Smooth muscle cell (in vitro differentiated cells): ENCODE measurements around the gene CYBC1. TPM values are rescaled to one million over a fixed set of nuclear protein-coding genes. Genes with fewer than 3 reads are reported as not detected.

Experiments
- DNase-seq: peaks from one replicate; lab custom pipeline; 2025; ENCODE audit not compliant: unreplicated experiment; lab: John Stamatoyannopoulos, UW
- H2AFZ ChIP-seq: fragments of 200-600 bp; sonication (generic); 2 replicates; pipeline ENCODE4 v1.6.0; 2016; ENCODE audit warnings: antibody characterized with exemption, low read depth, mild to moderate bottlenecking
- H3F3A ChIP-seq: fragments of 200-600 bp; sonication (generic); 2 replicates; pipeline ENCODE4 v1.6.0; 2017; ENCODE audit warnings: antibody characterized with exemption, low read depth
- H3K27ac ChIP-seq: fragments of 200-600 bp; sonication (generic); 2 replicates; pipeline ENCODE4 v1.5.1; 2016; ENCODE audit warnings: low read depth, mild to moderate bottlenecking
- H3K27me3 ChIP-seq: fragments of 200-600 bp; sonication (generic); 2 replicates; pipeline ENCODE4 v1.6.1; 2016; ENCODE audit warnings: low read depth, mild to moderate bottlenecking
- H3K36me3 ChIP-seq: fragments of 200-600 bp; sonication (generic); 2 replicates; pipeline ENCODE4 v1.5.1; 2016; ENCODE audit warnings: low read depth
- H3K4me1 ChIP-seq: fragments of 200-600 bp; sonication (generic); 2 replicates; pipeline ENCODE4 v1.5.1; 2016; ENCODE audit warnings: low read depth
- H3K4me2 ChIP-seq: fragments of 200-600 bp; sonication (generic); 2 replicates; pipeline ENCODE4 v1.6.0; 2016; ENCODE audit warnings: mild to moderate bottlenecking
- H3K4me3 ChIP-seq: fragments of 200-600 bp; sonication (generic); 2 replicates; pipeline ENCODE4 v1.5.1; 2016; ENCODE audit warnings: mild to moderate bottlenecking
- H3K79me2 ChIP-seq: fragments of 200-600 bp; sonication (generic); 2 replicates; pipeline ENCODE4 v1.6.0; 2016; ENCODE audit warnings: low read depth, mild to moderate bottlenecking
- H3K9ac ChIP-seq: fragments of 200-600 bp; sonication (generic); 2 replicates; pipeline ENCODE4 v1.6.0; 2016; ENCODE audit warnings: low read depth
- H3K9me3 ChIP-seq: fragments of 200-600 bp; sonication (generic); replicated peaks from 2 replicates; pipeline ENCODE4 v1.5.1; 2016; ENCODE audit warnings: low read depth
- H4K20me1 ChIP-seq: fragments of 200-600 bp; sonication (generic); 2 replicates; pipeline ENCODE4 v1.6.0; 2016; ENCODE audit warnings: low read depth
- CTCF ChIP-seq: fragments of 200-600 bp; sonication (generic); IDR thresholded peaks from 2 replicates; pipeline ENCODE4 v1.5.1; 2017; ENCODE audit warnings: borderline replicate concordance, mild to moderate bottlenecking, antibody characterized with exemption; ENCODE audit not compliant: insufficient read depth, poor library complexity, severe bottlenecking
- WGBS: methylation state at CpG from one replicate; pipeline ENCODE4 v1.1.7; 2016; ENCODE audit warnings: low lambda C conversion rate; 5-methylcytosine and 5-hydroxymethylcytosine counted together
- polyA plus RNA-seq: library from polyadenylated mRNA; unstranded; fragments of >200 nt; fragmentation: Nextera tagmentation; extraction: Ambion mirVana; gene quantifications from 2 replicates; pipeline ENCODE4 v1.2.1, GENCODE V29; 2016
- total RNA-seq: library from RNA; depleted of rRNA; stranded (reverse); fragments of >200 nt; gene quantifications from 2 replicates; pipeline ENCODE4 v1.2.3, GENCODE V29; 2014

The CYBC1 gene
- total and polyA plus RNA-seq, 2 experiments from 2014 or later: 23.3 to 65.8 TPM

GRCh38 chr17:82486231-82487094 lies 35.9 kb upstream of the CYBC1 start:
- H2AFZ ChIP-seq: no peak overlapping the region
- H3K4me1 ChIP-seq: no peaks in the 10 kb centered on the region
- H3K36me3 ChIP-seq: no peaks in the 10 kb centered on the region
- no peaks in the 10 kb centered on the region for H3K27me3 ChIP-seq
- no peaks in the 10 kb centered on the region for H4K20me1 ChIP-seq
- WGBS: 92% methylated on average over 13 of the region's 13 CpGs
- no peaks in the 10 kb centered on the region for H3K79me2 ChIP-seq
- H3K9ac ChIP-seq: no peak overlapping the region
- DNase-seq: no peak
- no peaks in the 10 kb centered on the region for H3K9me3 ChIP-seq
- no peak overlapping the region for H3K4me2 ChIP-seq
- H3K27ac ChIP-seq: no peak overlapping the region
- no peaks in the 10 kb centered on the region for H3F3A ChIP-seq
- TF ChIP-seq CTCF: no peak
- H3K4me3 ChIP-seq: no peak overlapping the region

- H3K9me3 ChIP-seq: no peaks in the 10 kb centered on the region
- no peaks in the 10 kb centered on the region for H3F3A ChIP-seq
- H3K9ac ChIP-seq: no peak overlapping the region
- no peak overlapping the region for H3K4me2 ChIP-seq
- H3K79me2 ChIP-seq: no peaks in the 10 kb centered on the region
- H3K27me3 ChIP-seq: no peaks in the 10 kb centered on the region
- over 99% methylated on average over 9 of the region's 9 CpGs for WGBS
- no peak overlapping the region for H3K4me3 ChIP-seq
- no peak overlapping the region for H3K27ac ChIP-seq
- no peak for TF ChIP-seq CTCF
- no peaks in the 10 kb centered on the region for H3K36me3 ChIP-seq
- H2AFZ ChIP-seq: no peak overlapping the region
- H3K4me1 ChIP-seq: no peaks in the 10 kb centered on the region
- peaks cover under 1% of the 10 kb centered on the region for H4K20me1 ChIP-seq
- no peak for DNase-seq
Observed at GRCh38 chr17:82483836-82484235, 33.3 kb upstream of the CYBC1 start.

- no peak for DNase-seq
- Histone ChIP-seq H3K27me3 (no peaks in the 10 kb centered on the region), H3K9ac (no peak overlapping the region), H3K4me1 (no peaks in the 10 kb centered on the region), H3K36me3 (no peaks in the 10 kb centered on the region), H3K4me3 (no peak overlapping the region), H3F3A (no peaks in the 10 kb centered on the region), H4K20me1 (peaks cover 6% of the 10 kb centered on the region), H3K27ac (no peak overlapping the region), H2AFZ (no peak overlapping the region), H3K79me2 (no peaks in the 10 kb centered on the region), H3K4me2 (no peak overlapping the region), H3K9me3 (no peaks in the 10 kb centered on the region)
- 99% methylated on average over 6 of the region's 6 CpGs for WGBS
- TF ChIP-seq CTCF: no peak
Observed at GRCh38 chr17:82483204-82483660, 32.7 kb upstream of the CYBC1 start.
